GM23338 (cell line): ENCODE data around the gene HOXA1. TPM values are rescaled to one million over a fixed set of nuclear protein-coding genes. Genes with fewer than 3 reads are reported as not detected.

Source experiments
- ATAC-seq: fragments of 200-7000 bp; cut with Tn5 transposase; 3 replicates; pipeline ENCODE4 v1.9.1; 2020
- DNase-seq: peaks from one replicate; pipeline ENCODE4 v3.0.0-alpha.2; 2015; ENCODE audit warnings: low spot score
- H2AFZ ChIP-seq: fragments of 200-600 bp; sonication (generic); 2 replicates; pipeline ENCODE4 v1.8.0; 2016; ENCODE audit warnings: antibody characterized with exemption, mild to moderate bottlenecking, moderate library complexity
- H3F3A ChIP-seq: fragments of 200-600 bp; sonication (generic); replicated peaks from 2 replicates; pipeline ENCODE4 v1.8.0; 2017; ENCODE audit warnings: antibody characterized with exemption, mixed run types, low read depth
- H3K27ac ChIP-seq: fragments of 200-600 bp; sonication (generic); 2 replicates; pipeline ENCODE4 v1.6.1; 2016; ENCODE audit warnings: low read depth
- H3K27me3 ChIP-seq: fragments of 200-600 bp; sonication (generic); 2 replicates; pipeline ENCODE4 v1.8.0; 2016; ENCODE audit warnings: mild to moderate bottlenecking, mixed run types, moderate library complexity; ENCODE audit not compliant: insufficient read depth
- H3K36me3 ChIP-seq: fragments of 200-600 bp; sonication (generic); 2 replicates; pipeline ENCODE4 v1.8.0; 2016; ENCODE audit warnings: mild to moderate bottlenecking; ENCODE audit not compliant: insufficient read depth
- H3K4me1 ChIP-seq: fragments of 200-600 bp; sonication (generic); 2 replicates; pipeline ENCODE4 v1.8.0; 2016; ENCODE audit warnings: mild to moderate bottlenecking, moderate library complexity; ENCODE audit not compliant: insufficient read depth
- H3K4me2 ChIP-seq: fragments of 200-600 bp; sonication (generic); 2 replicates; pipeline ENCODE4 v1.7.1; 2017; ENCODE audit warnings: mixed run types
- H3K4me3 ChIP-seq: fragments of 200-600 bp; sonication (generic); 2 replicates; pipeline ENCODE4 v1.6.1; 2016; ENCODE audit warnings: mixed run types
- H3K79me2 ChIP-seq: fragments of 200-600 bp; sonication (generic); replicated peaks from 2 replicates; pipeline ENCODE4 v1.8.0; 2017; ENCODE audit warnings: mild to moderate bottlenecking; ENCODE audit not compliant: insufficient read depth
- H3K9me2 ChIP-seq: fragments of 200-600 bp; sonication (generic); 2 replicates; pipeline ENCODE4 v1.8.0; 2017; ENCODE audit not compliant: insufficient read depth
- H4K20me1 ChIP-seq: fragments of 200-600 bp; sonication (generic); replicated peaks from 2 replicates; pipeline ENCODE4 v1.8.0; 2017; ENCODE audit warnings: mild to moderate bottlenecking; ENCODE audit not compliant: insufficient read depth
- H3K27ac Mint-ChIP-seq: 2 replicates; pipeline ENCODE4 v1.8.0; 2020; ENCODE audit warnings: inconsistent platforms, mild to moderate bottlenecking, moderate library complexity, mixed read lengths
- H3K27me3 Mint-ChIP-seq: 3 replicates; pipeline ENCODE4 v1.8.0; 2022; ENCODE audit warnings: low read depth, mild to moderate bottlenecking, moderate library complexity, mixed read lengths, inconsistent platforms; ENCODE audit not compliant: insufficient read depth, poor library complexity
- H3K36me3 Mint-ChIP-seq: 3 replicates; pipeline ENCODE4 v1.8.0; 2021; ENCODE audit warnings: low read depth, mild to moderate bottlenecking, inconsistent platforms, moderate library complexity, mixed read lengths
- H3K4me1 Mint-ChIP-seq: 3 replicates; pipeline ENCODE4 v1.8.0; 2020; ENCODE audit warnings: mild to moderate bottlenecking, inconsistent platforms, mixed read lengths
- H3K4me3 Mint-ChIP-seq: 3 replicates; pipeline ENCODE4 v1.8.0; 2021; ENCODE audit warnings: moderate library complexity, mild to moderate bottlenecking, inconsistent platforms, mixed read lengths
- H3K9me3 Mint-ChIP-seq: 3 replicates; pipeline ENCODE4 v1.8.0; 2020; ENCODE audit warnings: moderate library complexity, mild to moderate bottlenecking, inconsistent platforms, mixed read lengths
- CREB1 ChIP-seq: fragments of 250-450 bp; sonication (Bioruptor Pico); IDR thresholded peaks from 2 replicates; pipeline ENCODE4 v1.5.0; 2020; ENCODE audit warnings: low read depth, mild to moderate bottlenecking, moderate library complexity
- EZH2 ChIP-seq: fragments of 200-600 bp; sonication (generic); IDR thresholded peaks from one replicate; pipeline ENCODE4 v1.8.0; 2017; ENCODE audit warnings: antibody characterized with exemption, mild to moderate bottlenecking, low read depth; ENCODE audit not compliant: unreplicated experiment
- EZH2phosphoT487 ChIP-seq: fragments of 200-600 bp; sonication (generic); IDR thresholded peaks from one replicate; pipeline ENCODE4 v1.8.1; 2018; ENCODE audit warnings: antibody characterized with exemption; ENCODE audit not compliant: unreplicated experiment
- NANOG ChIP-seq: IDR thresholded peaks from 2 replicates; pipeline ENCODE4 v1.6.1; 2016; ENCODE audit warnings: antibody characterized with exemption, borderline replicate concordance
- POLR2AphosphoS5 ChIP-seq: IDR thresholded peaks from 2 replicates; pipeline ENCODE4 v1.6.1; 2016; ENCODE audit warnings: antibody characterized with exemption, low read depth
- STAT1 ChIP-seq: IDR thresholded peaks from one replicate; pipeline ENCODE4 v1.6.1; 2016; ENCODE audit warnings: antibody characterized with exemption; ENCODE audit not compliant: unreplicated experiment
- ZNF114 ChIP-seq: fragments of 250-450 bp; sonication (Bioruptor Pico); IDR thresholded peaks from 2 replicates; pipeline ENCODE4 v1.5.0; 2020; ENCODE audit warnings: mild to moderate bottlenecking, moderate library complexity
- polyA plus RNA-seq: library from polyadenylated mRNA; unstranded; fragments of >200 nt; fragmentation: Nextera tagmentation; extraction: Ambion mirVana; gene quantifications from 2 replicates; pipeline ENCODE4 v1.2.1, GENCODE V29; 2016
- total RNA-seq: library from RNA; depleted of rRNA; stranded (reverse); fragments of >200 nt; shearing (Covaris generic); gene quantifications from 2 replicates; pipeline ENCODE4 v1.2.3, GENCODE V29; 2014
- TF ChIP-seq, protein P1 (sequence below): IDR thresholded peaks from one replicate; pipeline ENCODE4 v1.6.1; 2018; ENCODE audit warnings: antibody characterized with exemption; ENCODE audit not compliant: unreplicated experiment
- TF ChIP-seq, protein P2 (sequence below): IDR thresholded peaks from 2 replicates; pipeline ENCODE4 v1.6.1; 2016; ENCODE audit warnings: antibody characterized with exemption
- TF ChIP-seq, protein P3 (sequence below), 2 experiments: fragments of 200-600 bp in 1 of 2; sonication (generic) in 1 of 2; conservative IDR thresholded peaks; 2 replicates each; pipeline versions ENCODE4 v1.5.1 to v1.6.1; 2016 to 2017; ENCODE audit warnings: antibody characterized with exemption in 2 of 2, low read depth in 2 of 2, mild to moderate bottlenecking in 2 of 2, moderate library complexity in 1 of 2
- TF ChIP-seq, protein P4 (sequence below): fragments of 250-450 bp; sonication (Bioruptor Pico); IDR thresholded peaks from 2 replicates; pipeline ENCODE4 v1.5.0; 2020; ENCODE audit warnings: mild to moderate bottlenecking, moderate library complexity

HOXA1 gene
- total and polyA plus RNA-seq, 2 experiments from 2014 or later: not detected

DNA sequence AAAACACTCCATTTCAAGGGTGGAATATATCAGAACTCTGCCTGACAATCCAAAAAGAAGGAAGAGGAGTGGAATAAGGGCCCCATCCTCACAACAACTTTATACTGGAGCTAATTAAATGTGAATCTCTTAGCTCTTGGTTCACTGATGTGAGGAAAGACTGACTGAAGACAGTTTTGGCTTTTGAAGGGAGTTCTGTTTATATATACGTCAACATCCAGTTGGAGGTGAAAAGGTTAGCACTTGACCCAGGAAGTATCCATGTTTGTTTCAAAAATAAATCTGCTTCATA lies 3.0 kb downstream of the HOXA1 start:
- peaks cover 46% of the 10 kb centered on the region for H3K4me1 Mint-ChIP-seq
- Histone ChIP-seq H3F3A (peaks cover 40% of the 10 kb centered on the region), H3K4me2 (peak overlapping the region; percentile 33; the same call in 1 of the 2 replicates), H4K20me1 (peaks cover 51% of the 10 kb centered on the region), H3K27ac (no peak overlapping the region), H3K9me2 (no peaks in the 10 kb centered on the region), H2AFZ (no peak overlapping the region), H3K4me1 (peaks cover 57% of the 10 kb centered on the region), H3K4me3 (no peak overlapping the region), H3K36me3 (no peaks in the 10 kb centered on the region), H3K27me3 (peaks cover 100% of the 10 kb centered on the region), H3K79me2 (no peaks in the 10 kb centered on the region)
- no peaks in the 10 kb centered on the region for H3K36me3 Mint-ChIP-seq
- no peak overlapping the region for H3K27ac Mint-ChIP-seq
- no peak for ATAC-seq
- no peak overlapping the region for H3K4me3 Mint-ChIP-seq
- TF ChIP-seq, protein P1, sequence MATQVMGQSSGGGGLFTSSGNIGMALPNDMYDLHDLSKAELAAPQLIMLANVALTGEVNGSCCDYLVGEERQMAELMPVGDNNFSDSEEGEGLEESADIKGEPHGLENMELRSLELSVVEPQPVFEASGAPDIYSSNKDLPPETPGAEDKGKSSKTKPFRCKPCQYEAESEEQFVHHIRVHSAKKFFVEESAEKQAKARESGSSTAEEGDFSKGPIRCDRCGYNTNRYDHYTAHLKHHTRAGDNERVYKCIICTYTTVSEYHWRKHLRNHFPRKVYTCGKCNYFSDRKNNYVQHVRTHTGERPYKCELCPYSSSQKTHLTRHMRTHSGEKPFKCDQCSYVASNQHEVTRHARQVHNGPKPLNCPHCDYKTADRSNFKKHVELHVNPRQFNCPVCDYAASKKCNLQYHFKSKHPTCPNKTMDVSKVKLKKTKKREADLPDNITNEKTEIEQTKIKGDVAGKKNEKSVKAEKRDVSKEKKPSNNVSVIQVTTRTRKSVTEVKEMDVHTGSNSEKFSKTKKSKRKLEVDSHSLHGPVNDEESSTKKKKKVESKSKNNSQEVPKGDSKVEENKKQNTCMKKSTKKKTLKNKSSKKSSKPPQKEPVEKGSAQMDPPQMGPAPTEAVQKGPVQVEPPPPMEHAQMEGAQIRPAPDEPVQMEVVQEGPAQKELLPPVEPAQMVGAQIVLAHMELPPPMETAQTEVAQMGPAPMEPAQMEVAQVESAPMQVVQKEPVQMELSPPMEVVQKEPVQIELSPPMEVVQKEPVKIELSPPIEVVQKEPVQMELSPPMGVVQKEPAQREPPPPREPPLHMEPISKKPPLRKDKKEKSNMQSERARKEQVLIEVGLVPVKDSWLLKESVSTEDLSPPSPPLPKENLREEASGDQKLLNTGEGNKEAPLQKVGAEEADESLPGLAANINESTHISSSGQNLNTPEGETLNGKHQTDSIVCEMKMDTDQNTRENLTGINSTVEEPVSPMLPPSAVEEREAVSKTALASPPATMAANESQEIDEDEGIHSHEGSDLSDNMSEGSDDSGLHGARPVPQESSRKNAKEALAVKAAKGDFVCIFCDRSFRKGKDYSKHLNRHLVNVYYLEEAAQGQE: no peak
- TF ChIP-seq, protein P2, sequence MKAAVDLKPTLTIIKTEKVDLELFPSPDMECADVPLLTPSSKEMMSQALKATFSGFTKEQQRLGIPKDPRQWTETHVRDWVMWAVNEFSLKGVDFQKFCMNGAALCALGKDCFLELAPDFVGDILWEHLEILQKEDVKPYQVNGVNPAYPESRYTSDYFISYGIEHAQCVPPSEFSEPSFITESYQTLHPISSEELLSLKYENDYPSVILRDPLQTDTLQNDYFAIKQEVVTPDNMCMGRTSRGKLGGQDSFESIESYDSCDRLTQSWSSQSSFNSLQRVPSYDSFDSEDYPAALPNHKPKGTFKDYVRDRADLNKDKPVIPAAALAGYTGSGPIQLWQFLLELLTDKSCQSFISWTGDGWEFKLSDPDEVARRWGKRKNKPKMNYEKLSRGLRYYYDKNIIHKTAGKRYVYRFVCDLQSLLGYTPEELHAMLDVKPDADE: no peak
- TF ChIP-seq NANOG: no peak
- TF ChIP-seq, protein P3, sequence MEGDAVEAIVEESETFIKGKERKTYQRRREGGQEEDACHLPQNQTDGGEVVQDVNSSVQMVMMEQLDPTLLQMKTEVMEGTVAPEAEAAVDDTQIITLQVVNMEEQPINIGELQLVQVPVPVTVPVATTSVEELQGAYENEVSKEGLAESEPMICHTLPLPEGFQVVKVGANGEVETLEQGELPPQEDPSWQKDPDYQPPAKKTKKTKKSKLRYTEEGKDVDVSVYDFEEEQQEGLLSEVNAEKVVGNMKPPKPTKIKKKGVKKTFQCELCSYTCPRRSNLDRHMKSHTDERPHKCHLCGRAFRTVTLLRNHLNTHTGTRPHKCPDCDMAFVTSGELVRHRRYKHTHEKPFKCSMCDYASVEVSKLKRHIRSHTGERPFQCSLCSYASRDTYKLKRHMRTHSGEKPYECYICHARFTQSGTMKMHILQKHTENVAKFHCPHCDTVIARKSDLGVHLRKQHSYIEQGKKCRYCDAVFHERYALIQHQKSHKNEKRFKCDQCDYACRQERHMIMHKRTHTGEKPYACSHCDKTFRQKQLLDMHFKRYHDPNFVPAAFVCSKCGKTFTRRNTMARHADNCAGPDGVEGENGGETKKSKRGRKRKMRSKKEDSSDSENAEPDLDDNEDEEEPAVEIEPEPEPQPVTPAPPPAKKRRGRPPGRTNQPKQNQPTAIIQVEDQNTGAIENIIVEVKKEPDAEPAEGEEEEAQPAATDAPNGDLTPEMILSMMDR (conservative IDR thresholded peaks at IDR 0.05; ENCODE audit: low read depth in 2 of 2): no peak
- no peak for TF ChIP-seq ZNF114 (CRISPR knock-in tag)
- TF ChIP-seq POLR2AphosphoS5: no peak
- TF ChIP-seq, protein P4, sequence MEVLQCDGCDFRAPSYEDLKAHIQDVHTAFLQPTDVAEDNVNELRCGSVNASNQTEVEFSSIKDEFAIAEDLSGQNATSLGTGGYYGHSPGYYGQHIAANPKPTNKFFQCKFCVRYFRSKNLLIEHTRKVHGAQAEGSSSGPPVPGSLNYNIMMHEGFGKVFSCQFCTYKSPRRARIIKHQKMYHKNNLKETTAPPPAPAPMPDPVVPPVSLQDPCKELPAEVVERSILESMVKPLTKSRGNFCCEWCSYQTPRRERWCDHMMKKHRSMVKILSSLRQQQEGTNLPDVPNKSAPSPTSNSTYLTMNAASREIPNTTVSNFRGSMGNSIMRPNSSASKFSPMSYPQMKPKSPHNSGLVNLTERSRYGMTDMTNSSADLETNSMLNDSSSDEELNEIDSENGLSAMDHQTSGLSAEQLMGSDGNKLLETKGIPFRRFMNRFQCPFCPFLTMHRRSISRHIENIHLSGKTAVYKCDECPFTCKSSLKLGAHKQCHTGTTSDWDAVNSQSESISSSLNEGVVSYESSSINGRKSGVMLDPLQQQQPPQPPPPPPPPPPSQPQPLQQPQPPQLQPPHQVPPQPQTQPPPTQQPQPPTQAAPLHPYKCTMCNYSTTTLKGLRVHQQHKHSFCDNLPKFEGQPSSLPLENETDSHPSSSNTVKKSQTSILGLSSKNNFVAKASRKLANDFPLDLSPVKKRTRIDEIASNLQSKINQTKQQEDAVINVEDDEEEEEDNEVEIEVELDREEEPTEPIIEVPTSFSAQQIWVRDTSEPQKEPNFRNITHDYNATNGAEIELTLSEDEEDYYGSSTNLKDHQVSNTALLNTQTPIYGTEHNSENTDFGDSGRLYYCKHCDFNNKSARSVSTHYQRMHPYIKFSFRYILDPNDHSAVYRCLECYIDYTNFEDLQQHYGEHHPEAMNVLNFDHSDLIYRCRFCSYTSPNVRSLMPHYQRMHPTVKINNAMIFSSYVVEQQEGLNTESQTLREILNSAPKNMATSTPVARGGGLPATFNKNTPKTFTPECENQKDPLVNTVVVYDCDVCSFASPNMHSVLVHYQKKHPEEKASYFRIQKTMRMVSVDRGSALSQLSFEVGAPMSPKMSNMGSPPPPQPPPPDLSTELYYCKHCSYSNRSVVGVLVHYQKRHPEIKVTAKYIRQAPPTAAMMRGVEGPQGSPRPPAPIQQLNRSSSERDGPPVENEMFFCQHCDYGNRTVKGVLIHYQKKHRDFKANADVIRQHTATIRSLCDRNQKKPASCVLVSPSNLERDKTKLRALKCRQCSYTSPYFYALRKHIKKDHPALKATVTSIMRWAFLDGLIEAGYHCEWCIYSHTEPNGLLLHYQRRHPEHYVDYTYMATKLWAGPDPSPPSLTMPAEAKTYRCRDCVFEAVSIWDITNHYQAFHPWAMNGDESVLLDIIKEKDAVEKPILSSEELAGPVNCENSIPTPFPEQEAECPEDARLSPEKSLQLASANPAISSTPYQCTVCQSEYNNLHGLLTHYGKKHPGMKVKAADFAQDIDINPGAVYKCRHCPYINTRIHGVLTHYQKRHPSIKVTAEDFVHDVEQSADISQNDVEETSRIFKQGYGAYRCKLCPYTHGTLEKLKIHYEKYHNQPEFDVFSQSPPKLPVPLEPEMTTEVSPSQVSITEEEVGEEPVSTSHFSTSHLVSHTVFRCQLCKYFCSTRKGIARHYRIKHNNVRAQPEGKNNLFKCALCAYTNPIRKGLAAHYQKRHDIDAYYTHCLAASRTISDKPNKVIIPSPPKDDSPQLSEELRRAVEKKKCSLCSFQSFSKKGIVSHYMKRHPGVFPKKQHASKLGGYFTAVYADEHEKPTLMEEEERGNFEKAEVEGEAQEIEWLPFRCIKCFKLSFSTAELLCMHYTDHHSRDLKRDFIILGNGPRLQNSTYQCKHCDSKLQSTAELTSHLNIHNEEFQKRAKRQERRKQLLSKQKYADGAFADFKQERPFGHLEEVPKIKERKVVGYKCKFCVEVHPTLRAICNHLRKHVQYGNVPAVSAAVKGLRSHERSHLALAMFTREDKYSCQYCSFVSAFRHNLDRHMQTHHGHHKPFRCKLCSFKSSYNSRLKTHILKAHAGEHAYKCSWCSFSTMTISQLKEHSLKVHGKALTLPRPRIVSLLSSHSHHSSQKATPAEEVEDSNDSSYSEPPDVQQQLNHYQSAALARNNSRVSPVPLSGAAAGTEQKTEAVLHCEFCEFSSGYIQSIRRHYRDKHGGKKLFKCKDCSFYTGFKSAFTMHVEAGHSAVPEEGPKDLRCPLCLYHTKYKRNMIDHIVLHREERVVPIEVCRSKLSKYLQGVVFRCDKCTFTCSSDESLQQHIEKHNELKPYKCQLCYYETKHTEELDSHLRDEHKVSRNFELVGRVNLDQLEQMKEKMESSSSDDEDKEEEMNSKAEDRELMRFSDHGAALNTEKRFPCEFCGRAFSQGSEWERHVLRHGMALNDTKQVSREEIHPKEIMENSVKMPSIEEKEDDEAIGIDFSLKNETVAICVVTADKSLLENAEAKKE (CRISPR knock-in tag): no peak
- TF ChIP-seq STAT1: no peak
- TF ChIP-seq EZH2phosphoT487: no peak
- no peak for TF ChIP-seq CREB1 (CRISPR knock-in tag)
- no peak for TF ChIP-seq EZH2
- H3K27me3 Mint-ChIP-seq: peaks cover 100% of the 10 kb centered on the region
- peaks cover 7% of the 10 kb centered on the region; the same call in 1 of the 3 replicates for H3K9me3 Mint-ChIP-seq
- DNase-seq: no peak
